Stimulated activated naive CD8-positive, alpha-beta T cell treated with anti-CD3 and anti-CD28 coated beads, Interleukin-15, amount 100 ng/mL, for 72 hours (primary cell): ENCODE data around the gene MMD2.
"Not testable (repeated sequence)": the region's sequence is repeated elsewhere in the genome, so short reads cannot be mapped to it uniquely, and the experiment has no call there.

Experiments
- ATAC-seq: fragments of 150-1000 bp; cut with Tn5 transposase; 2 replicates; pipeline ENCODE4 v1.10.0; 2021; ENCODE audit warnings: mild to moderate bottlenecking, moderate library complexity
- DNase-seq, 2 donors: peaks; one replicate each; pipeline ENCODE4 v3.0.0; 2021 to 2022
- H3K27ac Mint-ChIP-seq, 2 donors: one replicate each; pipeline ENCODE4 v1.8.0; 2022; ENCODE audit warnings: mild to moderate bottlenecking in 2 of 2, mixed read lengths in 2 of 2, moderate library complexity in 2 of 2
- H3K27me3 Mint-ChIP-seq: one replicate; pipeline ENCODE4 v1.8.0; 2022; ENCODE audit warnings: mixed read lengths
- H3K4me1 Mint-ChIP-seq: one replicate; pipeline ENCODE4 v1.8.0; 2022; ENCODE audit warnings: mild to moderate bottlenecking, mixed read lengths
- H3K4me3 Mint-ChIP-seq, 2 donors: one replicate each; pipeline ENCODE4 v1.8.0; 2022; ENCODE audit warnings: mild to moderate bottlenecking in 2 of 2, mixed read lengths in 2 of 2, moderate library complexity in 1 of 2
- H3K9me3 Mint-ChIP-seq, 2 donors: one replicate each; pipeline ENCODE4 v1.8.0; 2022; ENCODE audit warnings: mixed read lengths in 2 of 2

The MMD2 gene

GRCh38 chr7:4934419-4935025 lies 24.5 kb downstream of the MMD2 start:
- Mint-ChIP-seq H3K9me3 (no peaks in the 10 kb centered on the region), H3K4me1 (no peaks in the 10 kb centered on the region), H3K27me3 (no peaks in the 10 kb centered on the region), H3K4me3 (no peak overlapping the region), H3K27ac (no peak overlapping the region)
- DNase-seq (no peak), ATAC-seq (no peak)

DNA sequence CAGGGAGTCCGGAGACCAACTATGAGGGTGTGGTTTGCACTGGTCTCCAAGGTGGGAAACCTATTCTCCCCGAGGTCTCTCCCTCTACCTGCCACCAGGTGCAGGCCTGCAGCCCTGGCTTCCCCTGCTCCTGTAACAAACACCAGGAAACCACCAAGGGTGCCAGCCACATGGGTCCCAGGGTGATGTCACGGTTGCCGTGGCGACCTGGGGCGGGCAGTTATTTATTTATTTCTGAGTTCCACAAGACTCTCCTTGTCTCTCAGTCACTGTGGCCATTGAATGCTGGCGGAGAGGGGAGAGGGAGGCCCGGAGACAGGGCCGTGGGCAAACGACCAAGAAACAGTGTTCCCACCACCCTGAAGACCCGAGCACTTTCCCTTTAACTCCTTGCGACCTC lies 27.0 kb downstream of the MMD2 start:
- DNase-seq: no peak
- no peaks in the 10 kb centered on the region for H3K4me1 Mint-ChIP-seq
- no peaks in the 10 kb centered on the region for H3K27me3 Mint-ChIP-seq
- no peak for ATAC-seq
- no peaks in the 10 kb centered on the region for H3K9me3 Mint-ChIP-seq
- H3K4me3 Mint-ChIP-seq: no peak overlapping the region
- H3K27ac Mint-ChIP-seq: peak overlapping the region in 1 of 2 donors; percentile 63

GRCh38 chr7:4929005-4929404 lies 30.0 kb downstream of the MMD2 start:
- H3K4me3 Mint-ChIP-seq: no peak overlapping the region
- H3K4me1 Mint-ChIP-seq: no peaks in the 10 kb centered on the region
- H3K9me3 Mint-ChIP-seq: no peaks in the 10 kb centered on the region
- H3K27me3 Mint-ChIP-seq: no peaks in the 10 kb centered on the region
- DNase-seq (no peak), ATAC-seq (no peak)
- H3K27ac Mint-ChIP-seq: no peak overlapping the region

DNA sequence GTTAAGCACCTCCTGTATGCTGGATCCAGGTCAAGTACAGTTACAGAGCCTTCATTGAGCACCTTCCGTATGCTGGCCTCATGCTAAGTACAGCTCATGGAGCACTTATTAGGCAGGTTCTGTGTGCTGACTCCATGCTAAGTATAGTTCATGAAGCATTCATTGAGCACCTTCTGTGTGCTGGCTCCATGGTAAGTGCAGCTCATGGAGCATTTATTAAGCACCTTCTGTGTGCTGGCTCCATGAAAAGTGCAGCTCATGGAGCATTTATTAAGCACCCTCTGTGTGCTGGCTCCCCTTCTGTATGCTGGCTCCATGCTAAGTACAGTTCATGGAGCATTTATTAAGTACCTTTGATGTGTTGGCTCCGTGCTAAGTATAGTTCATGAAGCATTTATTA lies 30.5 kb downstream of the MMD2 start:
- ATAC-seq (no peak), DNase-seq (no peak)

DNA sequence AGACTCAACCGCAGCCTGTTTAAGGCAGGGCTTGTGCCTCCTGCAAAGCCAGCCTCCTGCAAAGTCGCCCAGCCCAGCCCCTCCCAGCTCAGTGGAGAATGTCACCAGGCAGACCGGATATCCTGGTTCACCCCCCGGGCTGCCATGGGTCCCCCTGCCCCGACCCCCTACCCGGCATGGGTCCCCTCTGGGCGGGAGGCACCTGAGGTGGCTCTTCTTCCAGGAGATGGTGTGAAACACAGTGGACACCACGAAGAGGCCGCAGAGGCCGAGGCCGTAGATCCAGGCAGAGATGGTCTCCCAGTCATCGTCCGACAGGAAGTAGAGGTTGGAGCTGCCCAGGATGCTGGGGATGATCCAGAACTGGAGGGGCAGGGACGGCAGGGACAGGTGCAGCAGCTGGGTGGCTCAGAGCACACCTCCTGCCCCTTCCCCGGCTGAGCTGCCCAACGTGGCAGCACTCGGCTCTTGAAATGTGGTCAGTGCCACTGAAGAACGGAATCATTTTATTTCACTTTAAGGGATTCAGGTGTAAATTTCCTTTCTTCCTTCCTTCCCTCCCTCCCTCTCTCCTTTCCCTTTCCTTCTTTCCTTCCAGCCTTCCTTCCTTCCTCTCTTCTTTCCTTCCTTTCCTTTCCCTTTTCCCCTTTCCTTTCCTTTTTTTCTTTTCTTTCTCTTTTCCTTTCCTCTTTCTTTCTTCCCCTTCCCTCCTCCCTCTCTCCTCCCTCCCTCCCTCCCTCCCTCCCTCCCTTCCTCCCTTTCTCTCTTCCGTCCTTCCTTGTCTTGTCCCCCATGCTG lies 38.8 kb downstream of the MMD2 start:
- Mint-ChIP-seq H3K9me3 (no peaks in the 10 kb centered on the region), H3K27me3 (peaks cover 12% of the 10 kb centered on the region), H3K4me3 (no peak overlapping the region), H3K27ac (no peak overlapping the region), H3K4me1 (no peaks in the 10 kb centered on the region)
- ATAC-seq (no peak), DNase-seq (no peak)

More for the DNA sequence above, 30.5 kb downstream of the MMD2 start:
- H3K4me3 Mint-ChIP-seq: no peak overlapping the region
- no peaks in the 10 kb centered on the region for H3K9me3 Mint-ChIP-seq
- no peaks in the 10 kb centered on the region for H3K4me1 Mint-ChIP-seq
- no peaks in the 10 kb centered on the region for H3K27me3 Mint-ChIP-seq
- H3K27ac Mint-ChIP-seq: no peak overlapping the region

GRCh38 chr7:4916113-4916512 lies 42.9 kb downstream of the MMD2 start:
- no peak for ATAC-seq

GRCh38 chr7:4911111-4911828 lies 47.7 kb downstream of the MMD2 start:
- H3K27ac Mint-ChIP-seq: no peak overlapping the region
- H3K4me3 Mint-ChIP-seq: no peak overlapping the region
- DNase-seq (no peak), ATAC-seq (no peak)
- H3K9me3 Mint-ChIP-seq: no peaks in the 10 kb centered on the region
- peaks cover 15% of the 10 kb centered on the region for H3K27me3 Mint-ChIP-seq
- no peaks in the 10 kb centered on the region for H3K4me1 Mint-ChIP-seq

More at GRCh38 chr7:4916113-4916512, 42.9 kb downstream of the MMD2 start:
- H3K27me3 Mint-ChIP-seq: peaks cover 11% of the 10 kb centered on the region
- H3K27ac Mint-ChIP-seq: no peak overlapping the region
- H3K4me3 Mint-ChIP-seq: no peak overlapping the region
- H3K4me1 Mint-ChIP-seq: no peaks in the 10 kb centered on the region
- H3K9me3 Mint-ChIP-seq: no peaks in the 10 kb centered on the region
- DNase-seq: no peak

DNA sequence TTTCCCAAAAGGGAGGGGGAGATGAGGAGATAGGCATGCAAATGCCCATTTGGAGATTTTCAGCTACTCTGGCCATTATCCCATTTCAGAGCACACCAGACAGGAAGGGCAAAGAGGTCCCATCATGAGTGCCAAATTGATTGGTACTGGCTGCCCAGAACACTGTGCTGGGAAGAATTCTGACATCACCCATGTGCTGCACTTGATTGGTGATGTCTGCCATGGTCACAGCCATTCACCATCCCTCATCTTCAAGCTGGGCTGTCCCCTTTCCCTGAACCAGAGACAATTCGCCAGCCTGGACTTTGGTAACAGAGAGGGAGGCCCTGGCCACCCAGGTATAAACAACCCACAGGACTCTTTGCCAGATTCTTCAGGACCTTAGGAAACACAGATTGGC lies 52.3 kb downstream of the MMD2 start:
- ATAC-seq (no peak), DNase-seq (no peak)
- Mint-ChIP-seq H3K4me3 (no peak overlapping the region), H3K4me1 (no peaks in the 10 kb centered on the region), H3K27me3 (peaks cover 30% of the 10 kb centered on the region), H3K9me3 (no peaks in the 10 kb centered on the region), H3K27ac (peak overlapping the region in 1 of 2 donors; percentile 42)

GRCh38 chr7:4905171-4905570 lies 53.8 kb downstream of the MMD2 start:
- no peaks in the 10 kb centered on the region for H3K4me1 Mint-ChIP-seq
- H3K27ac Mint-ChIP-seq: peak overlapping the region in 1 of 2 donors; percentile 92
- peaks cover 29% of the 10 kb centered on the region for H3K27me3 Mint-ChIP-seq
- H3K4me3 Mint-ChIP-seq: no peak overlapping the region
- ATAC-seq: no peak
- H3K9me3 Mint-ChIP-seq: no peaks in the 10 kb centered on the region
- DNase-seq: no peak

DNA sequence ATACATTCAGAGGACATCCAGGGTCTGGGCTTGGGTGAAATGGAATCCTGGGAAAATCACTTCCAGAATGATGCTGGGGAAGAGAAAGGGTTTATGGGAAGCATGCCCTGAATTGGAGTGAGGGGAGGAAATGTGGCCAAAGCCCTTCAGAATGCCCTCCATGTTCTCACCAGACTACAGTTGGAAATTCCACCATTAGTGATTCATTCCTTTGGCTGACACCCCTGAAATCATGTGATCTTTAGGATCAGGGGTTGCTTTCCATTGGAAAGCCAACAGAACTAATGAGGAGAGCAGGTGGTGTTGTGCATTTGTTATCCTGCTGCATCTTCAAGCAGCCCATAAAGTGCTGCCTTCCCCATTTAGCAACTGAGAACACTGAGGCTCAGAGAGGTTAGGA lies 54.6 kb downstream of the MMD2 start:
- ATAC-seq: no peak
- Mint-ChIP-seq H3K27me3 (peaks cover 29% of the 10 kb centered on the region), H3K9me3 (no peaks in the 10 kb centered on the region), H3K4me1 (no peaks in the 10 kb centered on the region), H3K27ac (no peak overlapping the region), H3K4me3 (no peak overlapping the region)
- no peak for DNase-seq

- H3K27me3 Mint-ChIP-seq: peaks cover 5% of the 10 kb centered on the region
- ATAC-seq (no peak), DNase-seq (no peak)
- no peak overlapping the region for H3K27ac Mint-ChIP-seq
- no peak overlapping the region for H3K4me3 Mint-ChIP-seq
- H3K4me1 Mint-ChIP-seq: no peaks in the 10 kb centered on the region
- peaks cover 6 to 11% of the 10 kb centered on the region in 2 donors for H3K9me3 Mint-ChIP-seq
Observed at GRCh38 chr7:4895766-4896165, 63.2 kb downstream of the MMD2 start.

- H3K27ac Mint-ChIP-seq: no peak overlapping the region
- no peaks in the 10 kb centered on the region for H3K27me3 Mint-ChIP-seq
- peaks cover 6 to 11% of the 10 kb centered on the region in 2 donors for H3K9me3 Mint-ChIP-seq
- H3K4me1 Mint-ChIP-seq: no peaks in the 10 kb centered on the region
- no peak for DNase-seq
- no peak overlapping the region for H3K4me3 Mint-ChIP-seq
- no peak for ATAC-seq
Observed at GRCh38 chr7:4894482-4894881, 64.5 kb downstream of the MMD2 start.

GRCh38 chr7:4893929-4894475 lies 65.0 kb downstream of the MMD2 start:
- H3K4me3 Mint-ChIP-seq: no peak overlapping the region
- no peaks in the 10 kb centered on the region for H3K4me1 Mint-ChIP-seq
- H3K27me3 Mint-ChIP-seq: no peaks in the 10 kb centered on the region
- no peak overlapping the region for H3K27ac Mint-ChIP-seq
- DNase-seq (no peak), ATAC-seq (no peak)
- H3K9me3 Mint-ChIP-seq: peaks cover 6 to 11% of the 10 kb centered on the region in 2 donors

GRCh38 chr7:4893188-4893587 lies 65.8 kb downstream of the MMD2 start:
- not testable (repeated sequence) for DNase-seq, H3K4me3 Mint-ChIP-seq, H3K27me3 Mint-ChIP-seq, H3K4me1 Mint-ChIP-seq, H3K27ac Mint-ChIP-seq, ATAC-seq
- H3K9me3 Mint-ChIP-seq: peaks cover 6 to 11% of the 10 kb centered on the region in 2 donors

DNA sequence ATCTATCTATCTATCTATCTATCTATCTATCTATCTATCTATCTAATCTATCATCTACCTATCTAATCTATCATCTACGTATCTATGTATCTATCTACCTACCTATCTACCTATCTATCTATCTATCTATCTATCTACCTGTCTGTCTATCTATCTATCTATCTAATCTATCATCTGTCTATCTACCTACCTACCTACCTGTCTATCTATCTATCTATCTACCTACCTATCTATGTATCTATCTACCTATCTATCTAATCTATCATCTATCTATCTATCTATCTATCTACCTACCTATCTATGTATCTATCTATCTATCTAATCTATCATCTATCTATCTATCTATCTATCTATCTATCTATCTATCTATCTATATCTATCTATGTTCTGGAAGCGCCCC lies 67.5 kb downstream of the MMD2 start:
- not testable (repeated sequence) for H3K4me1 Mint-ChIP-seq, H3K27me3 Mint-ChIP-seq, DNase-seq, H3K4me3 Mint-ChIP-seq, ATAC-seq, H3K27ac Mint-ChIP-seq
- H3K9me3 Mint-ChIP-seq: peaks cover 6 to 11% of the 10 kb centered on the region in 2 donors

DNA sequence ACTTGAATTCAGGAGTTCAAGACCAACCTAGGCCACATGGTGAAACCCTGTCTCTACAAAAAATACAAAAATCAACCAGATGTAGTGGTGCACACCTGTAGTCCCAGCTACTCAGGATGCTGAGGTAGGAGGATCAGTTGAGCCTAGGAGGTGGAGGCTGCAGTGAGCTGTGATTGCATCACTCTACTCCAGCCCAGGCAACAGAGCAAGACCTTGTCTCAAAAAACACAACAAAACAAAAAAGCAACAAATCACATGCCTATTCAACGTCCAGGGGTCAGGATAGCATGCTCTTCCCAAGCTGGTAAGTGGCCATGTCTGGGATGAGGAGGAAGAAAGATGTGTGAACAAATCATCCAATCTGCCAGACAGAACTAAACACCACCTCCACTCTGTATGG lies 69.3 kb downstream of the MMD2 start:
- H3K4me1 Mint-ChIP-seq: no peaks in the 10 kb centered on the region
- no peak overlapping the region for H3K4me3 Mint-ChIP-seq
- peaks cover 6 to 10% of the 10 kb centered on the region in 2 donors for H3K9me3 Mint-ChIP-seq
- H3K27me3 Mint-ChIP-seq: no peaks in the 10 kb centered on the region
- ATAC-seq: no peak
- no peak for DNase-seq
- no peak overlapping the region for H3K27ac Mint-ChIP-seq
